Measurements from ENCODE around the gene SMYD3. TPM values are rescaled to one million over a fixed set of nuclear protein-coding genes. Genes with fewer than 3 reads are reported as not detected.

Gene SMYD3
- polyA plus RNA-seq (2013): 29.7 TPM

DNA sequence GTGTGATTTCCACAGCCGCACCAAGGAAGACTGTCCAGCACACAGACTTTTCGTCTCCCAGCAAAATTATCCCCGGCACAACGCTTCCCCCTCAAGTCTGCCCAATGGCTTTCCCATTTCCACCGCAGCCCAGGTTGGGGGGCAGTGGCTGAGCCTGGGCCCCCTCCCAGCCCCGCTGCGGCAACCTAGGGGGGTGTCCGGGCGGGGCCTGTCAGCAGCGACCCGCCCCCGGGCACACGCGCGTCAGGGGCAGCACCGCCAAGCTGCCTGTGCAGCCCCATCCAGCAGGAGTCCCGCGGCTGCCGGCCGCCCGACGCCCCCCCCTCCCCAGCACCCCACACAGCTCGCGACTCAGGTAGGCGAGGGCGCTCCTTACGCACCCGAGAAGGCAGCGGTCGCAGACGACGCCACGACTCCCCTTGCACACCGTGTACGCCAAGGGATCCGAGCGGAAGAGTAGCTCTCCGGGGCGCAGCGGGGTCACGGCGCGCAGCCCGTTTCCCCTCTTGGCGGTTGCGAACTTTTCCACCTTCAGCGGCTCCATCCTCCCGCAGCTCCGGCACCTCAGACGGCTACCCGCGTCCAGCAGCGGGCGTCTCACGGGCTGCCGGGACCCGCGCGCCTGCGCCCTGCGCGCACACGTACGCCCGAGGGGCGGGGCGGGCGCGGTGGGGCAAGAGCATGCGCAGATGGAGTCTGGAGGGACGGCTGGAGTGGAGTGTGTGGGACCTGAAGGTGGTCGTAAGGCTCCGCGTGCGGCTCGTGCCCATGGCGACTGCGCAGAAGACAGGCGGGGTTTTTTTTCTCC lies at the start of gene SMYD3:
TSS of gene SMYD3 (minus strand) at position 606 of the 808 bp plus-strand sequence.
- DNase-seq: peak; percentile 86 to 92 (median 91)
- CTCF ChIA-PET: interaction anchor here (1.1 to 2.2 kb wide), 3 partner anchors 9 to 182 kb away, joined by 3 to 13 read pairs (median 4); no protein-coding TSS in a partner anchor
- no peaks in the 10 kb centered on the region for H3K27me3 ChIP-seq (replicated peaks in 2 of 5; ENCODE audit: control insufficient read depth in 4 of 5, insufficient read depth in 5 of 5, low read length in 4 of 5)
- H3K27ac ChIP-seq (ENCODE audit: insufficient read depth in 1 of 2, low read depth in 1 of 2, low read length in 2 of 2, poor library complexity in 1 of 2, severe bottlenecking in 2 of 2): peak within 1 kb of the TSS in 1 of 2 experiments; percentile 25
- H3K4me3 ChIP-seq (ENCODE audit: control insufficient read depth in 1 of 7, extremely low read depth in 1 of 7, insufficient read depth in 4 of 7, low read depth in 2 of 7, low read length in 6 of 7): peak within 1 kb of the TSS; percentile 59 to 95 (median 82)
- peaks cover 0 to 9% (median 1%) of the 10 kb centered on the region in 4 experiments for H3K36me3 ChIP-seq (ENCODE audit: control insufficient read depth in 4 of 4, insufficient read depth in 4 of 4, low read length in 3 of 4)
- POLR2A ChIA-PET: interaction anchor here (0.6 kb wide), 1 partner anchor 146 kb away, joined by 4 read pairs; no protein-coding TSS in a partner anchor
- H3K9me3 ChIP-seq (ENCODE audit: control extremely low read depth in 1 of 5, control insufficient read depth in 4 of 5, insufficient read depth in 2 of 5, low read depth in 1 of 5, low read length in 4 of 5): no peaks in the 10 kb centered on the region
- H3K4me1 ChIP-seq (ENCODE audit: control extremely low read depth in 1 of 4, control insufficient read depth in 4 of 4, insufficient read depth in 4 of 4, low read length in 3 of 4): peaks cover 4 to 16% (median 12%) of the 10 kb centered on the region in 4 experiments
- WGBS (ENCODE audit: insufficient coverage): under 1% methylated on average over 28 of the region's 79 CpGs

DNA sequence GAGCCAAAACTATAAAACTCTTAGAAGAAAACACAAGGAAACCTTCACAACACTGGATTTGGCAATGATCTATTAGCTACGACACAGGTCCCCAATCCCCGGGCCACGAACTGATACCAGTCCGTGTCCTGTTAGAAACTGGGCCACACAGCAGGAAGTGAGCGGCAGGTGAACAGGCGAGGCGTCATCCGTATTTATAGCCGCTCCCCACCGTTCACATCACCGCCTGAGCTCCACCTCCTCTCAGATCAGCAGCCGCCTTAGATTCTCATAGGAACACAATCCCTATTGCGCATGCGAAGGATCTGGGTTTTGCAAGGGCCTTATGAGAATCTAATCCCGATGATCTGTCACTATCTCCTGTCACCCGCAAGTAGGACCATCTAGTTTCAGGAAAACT lies 47.1 kb upstream of the SMYD3 start:
- peaks cover 14 to 74% (median 48%) of the 10 kb centered on the region in 4 experiments for H3K36me3 ChIP-seq (ENCODE audit: control insufficient read depth in 4 of 4, insufficient read depth in 4 of 4, low read length in 3 of 4)
- CTCF ChIA-PET: no interaction called here
- no peak overlapping the region for H3K27ac ChIP-seq (ENCODE audit: insufficient read depth in 1 of 2, low read depth in 1 of 2, low read length in 2 of 2, poor library complexity in 1 of 2, severe bottlenecking in 2 of 2)

DNA sequence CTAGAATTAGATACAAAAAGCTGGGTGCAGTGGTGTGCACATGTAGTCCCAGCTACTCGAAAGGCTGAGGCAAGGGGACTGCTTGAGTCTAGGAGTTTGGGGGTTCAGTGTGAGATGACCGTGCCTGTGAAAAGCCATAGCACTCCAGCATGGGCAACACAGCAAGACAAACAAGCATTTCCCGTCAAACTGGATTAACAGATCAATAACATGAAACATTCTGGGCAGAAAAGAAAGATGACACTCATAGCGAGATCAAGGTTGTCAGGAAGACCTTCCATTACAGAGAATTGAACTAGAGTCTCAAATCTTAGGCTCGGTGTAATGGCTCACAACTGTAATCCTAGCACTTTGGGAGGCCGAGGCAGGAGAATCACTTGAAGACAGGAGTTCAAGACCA lies 45.0 kb upstream of the SMYD3 start:
- CTCF ChIA-PET: interaction anchor here (2.1 kb wide), 1 partner anchor 9 kb away, joined by 6 read pairs; no protein-coding TSS in a partner anchor
- H3K36me3 ChIP-seq (ENCODE audit: control insufficient read depth in 4 of 4, insufficient read depth in 4 of 4, low read length in 3 of 4): peaks cover 20 to 88% (median 47%) of the 10 kb centered on the region in 4 experiments
- POLR2A ChIA-PET: no interaction called here

More for the DNA sequence above, 47.1 kb upstream of the SMYD3 start:
- no peak overlapping the region for H3K4me3 ChIP-seq (ENCODE audit: control insufficient read depth in 1 of 7, extremely low read depth in 1 of 7, insufficient read depth in 4 of 7, low read depth in 2 of 7, low read length in 6 of 7)
- no peaks in the 10 kb centered on the region for H3K27me3 ChIP-seq (replicated peaks in 2 of 5; ENCODE audit: control insufficient read depth in 4 of 5, insufficient read depth in 5 of 5, low read length in 4 of 5)
- no peaks in the 10 kb centered on the region for H3K9me3 ChIP-seq (ENCODE audit: control extremely low read depth in 1 of 5, control insufficient read depth in 4 of 5, insufficient read depth in 2 of 5, low read depth in 1 of 5, low read length in 4 of 5)
- WGBS (ENCODE audit: insufficient coverage): 96% methylated on average over 10 of the region's 16 CpGs
- H3K4me1 ChIP-seq (ENCODE audit: control extremely low read depth in 1 of 4, control insufficient read depth in 4 of 4, insufficient read depth in 4 of 4, low read length in 3 of 4): no peaks in the 10 kb centered on the region
- POLR2A ChIA-PET: no interaction called here
- no peak for DNase-seq

GRCh38 chr1:246550402-246550801 lies 43.3 kb upstream of the SMYD3 start:
- Histone ChIP-seq H3K27me3 (replicated peaks in 2 of 5; ENCODE audit: control insufficient read depth in 4 of 5, insufficient read depth in 5 of 5, low read length in 4 of 5) (no peaks in the 10 kb centered on the region), H3K27ac (ENCODE audit: insufficient read depth in 1 of 2, low read depth in 1 of 2, low read length in 2 of 2, poor library complexity in 1 of 2, severe bottlenecking in 2 of 2) (no peak overlapping the region), H3K36me3 (ENCODE audit: control insufficient read depth in 4 of 4, insufficient read depth in 4 of 4, low read length in 3 of 4) (peaks cover 22 to 81% (median 43%) of the 10 kb centered on the region in 4 experiments), H3K4me3 (ENCODE audit: control insufficient read depth in 1 of 7, extremely low read depth in 1 of 7, insufficient read depth in 4 of 7, low read depth in 2 of 7, low read length in 6 of 7) (no peak overlapping the region), H3K4me1 (ENCODE audit: control extremely low read depth in 1 of 4, control insufficient read depth in 4 of 4, insufficient read depth in 4 of 4, low read length in 3 of 4) (no peaks in the 10 kb centered on the region), H3K9me3 (ENCODE audit: control extremely low read depth in 1 of 5, control insufficient read depth in 4 of 5, insufficient read depth in 2 of 5, low read depth in 1 of 5, low read length in 4 of 5) (no peaks in the 10 kb centered on the region)
- DNase-seq: no peak
- ChIA-PET CTCF (interaction anchor here (1.2 to 1.5 kb wide), 4 partner anchors 10 to 35 kb away, joined by 3 to 6 read pairs (median 4); partner anchors contain the start of genes CNST and TFB2M), POLR2A (no interaction called here)
- WGBS (ENCODE audit: insufficient coverage): 82% methylated on average over 11 of the region's 11 CpGs

More for the DNA sequence above, 45.0 kb upstream of the SMYD3 start:
- 85% methylated on average over 4 of the region's 6 CpGs for WGBS (ENCODE audit: insufficient coverage)
- H3K9me3 ChIP-seq (ENCODE audit: control extremely low read depth in 1 of 5, control insufficient read depth in 4 of 5, insufficient read depth in 2 of 5, low read depth in 1 of 5, low read length in 4 of 5): no peaks in the 10 kb centered on the region
- H3K27ac ChIP-seq (ENCODE audit: insufficient read depth in 1 of 2, low read depth in 1 of 2, low read length in 2 of 2, poor library complexity in 1 of 2, severe bottlenecking in 2 of 2): no peak overlapping the region
- no peak overlapping the region for H3K4me3 ChIP-seq (ENCODE audit: control insufficient read depth in 1 of 7, extremely low read depth in 1 of 7, insufficient read depth in 4 of 7, low read depth in 2 of 7, low read length in 6 of 7)
- no peaks in the 10 kb centered on the region for H3K27me3 ChIP-seq (replicated peaks in 2 of 5; ENCODE audit: control insufficient read depth in 4 of 5, insufficient read depth in 5 of 5, low read length in 4 of 5)
- H3K4me1 ChIP-seq (ENCODE audit: control extremely low read depth in 1 of 4, control insufficient read depth in 4 of 4, insufficient read depth in 4 of 4, low read length in 3 of 4): no peaks in the 10 kb centered on the region
- no peak for DNase-seq

GRCh38 chr1:246549665-246550064 lies 42.6 kb upstream of the SMYD3 start:
- WGBS (ENCODE audit: insufficient coverage): 93% methylated on average over 4 of the region's 4 CpGs

GRCh38 chr1:246544001-246544400 lies 36.9 kb upstream of the SMYD3 start:
- ChIA-PET POLR2A (interaction anchor here (0.8 kb wide), 1 partner anchor 13 kb away, joined by 3 read pairs; no protein-coding TSS in a partner anchor), CTCF (interaction anchor here (0.8 to 1.9 kb wide), 4 partner anchors 9 to 26 kb away, joined by 3 to 6 read pairs (median 3); partner anchors contain the start of genes CNST and TFB2M)
- no peak overlapping the region for H3K4me3 ChIP-seq (ENCODE audit: control insufficient read depth in 1 of 7, extremely low read depth in 1 of 7, insufficient read depth in 4 of 7, low read depth in 2 of 7, low read length in 6 of 7)
- no peaks in the 10 kb centered on the region for H3K27me3 ChIP-seq (replicated peaks in 2 of 5; ENCODE audit: control insufficient read depth in 4 of 5, insufficient read depth in 5 of 5, low read length in 4 of 5)
- WGBS (ENCODE audit: insufficient coverage): no CpG with 5 or more reads among the region's 1 CpG
- DNase-seq: peak in 2 of 3 donors; percentile 9 to 30
- peaks cover 20 to 77% (median 38%) of the 10 kb centered on the region in 4 experiments for H3K36me3 ChIP-seq (ENCODE audit: control insufficient read depth in 4 of 4, insufficient read depth in 4 of 4, low read length in 3 of 4)
- H3K27ac ChIP-seq (ENCODE audit: insufficient read depth in 1 of 2, low read depth in 1 of 2, low read length in 2 of 2, poor library complexity in 1 of 2, severe bottlenecking in 2 of 2): no peak overlapping the region
- H3K9me3 ChIP-seq (ENCODE audit: control extremely low read depth in 1 of 5, control insufficient read depth in 4 of 5, insufficient read depth in 2 of 5, low read depth in 1 of 5, low read length in 4 of 5): no peaks in the 10 kb centered on the region
- H3K4me1 ChIP-seq (ENCODE audit: control extremely low read depth in 1 of 4, control insufficient read depth in 4 of 4, insufficient read depth in 4 of 4, low read length in 3 of 4): no peaks in the 10 kb centered on the region

More at GRCh38 chr1:246549665-246550064, 42.6 kb upstream of the SMYD3 start:
- no peaks in the 10 kb centered on the region for H3K9me3 ChIP-seq (ENCODE audit: control extremely low read depth in 1 of 5, control insufficient read depth in 4 of 5, insufficient read depth in 2 of 5, low read depth in 1 of 5, low read length in 4 of 5)
- no peak overlapping the region for H3K4me3 ChIP-seq (ENCODE audit: control insufficient read depth in 1 of 7, extremely low read depth in 1 of 7, insufficient read depth in 4 of 7, low read depth in 2 of 7, low read length in 6 of 7)
- no peak for DNase-seq
- ChIA-PET CTCF (interaction anchor here (1.2 to 1.5 kb wide), 2 partner anchors 9 to 34 kb away, joined by 4 to 6 read pairs; no protein-coding TSS in a partner anchor), POLR2A (no interaction called here)
- H3K4me1 ChIP-seq (ENCODE audit: control extremely low read depth in 1 of 4, control insufficient read depth in 4 of 4, insufficient read depth in 4 of 4, low read length in 3 of 4): no peaks in the 10 kb centered on the region
- peaks cover 20 to 80% (median 40%) of the 10 kb centered on the region in 4 experiments for H3K36me3 ChIP-seq (ENCODE audit: control insufficient read depth in 4 of 4, insufficient read depth in 4 of 4, low read length in 3 of 4)
- no peaks in the 10 kb centered on the region for H3K27me3 ChIP-seq (replicated peaks in 2 of 5; ENCODE audit: control insufficient read depth in 4 of 5, insufficient read depth in 5 of 5, low read length in 4 of 5)
- H3K27ac ChIP-seq (ENCODE audit: insufficient read depth in 1 of 2, low read depth in 1 of 2, low read length in 2 of 2, poor library complexity in 1 of 2, severe bottlenecking in 2 of 2): no peak overlapping the region

Measured in common myeloid progenitor, CD34-positive (primary cell).